Smooth muscle cell (in vitro differentiated cells): ENCODE data around the gene RERG. TPM values are rescaled to one million over a fixed set of nuclear protein-coding genes. Genes with fewer than 3 reads are reported as not detected.

Experiments
- DNase-seq: peaks from one replicate; lab custom pipeline; 2025; ENCODE audit not compliant: unreplicated experiment; lab: John Stamatoyannopoulos, UW
- H2AFZ ChIP-seq: fragments of 200-600 bp; sonication (generic); 2 replicates; pipeline ENCODE4 v1.6.0; 2016; ENCODE audit warnings: antibody characterized with exemption, low read depth, mild to moderate bottlenecking
- H3F3A ChIP-seq: fragments of 200-600 bp; sonication (generic); 2 replicates; pipeline ENCODE4 v1.6.0; 2017; ENCODE audit warnings: antibody characterized with exemption, low read depth
- H3K27ac ChIP-seq: fragments of 200-600 bp; sonication (generic); 2 replicates; pipeline ENCODE4 v1.5.1; 2016; ENCODE audit warnings: low read depth, mild to moderate bottlenecking
- H3K27me3 ChIP-seq: fragments of 200-600 bp; sonication (generic); 2 replicates; pipeline ENCODE4 v1.6.1; 2016; ENCODE audit warnings: low read depth, mild to moderate bottlenecking
- H3K36me3 ChIP-seq: fragments of 200-600 bp; sonication (generic); 2 replicates; pipeline ENCODE4 v1.5.1; 2016; ENCODE audit warnings: low read depth
- H3K4me1 ChIP-seq: fragments of 200-600 bp; sonication (generic); 2 replicates; pipeline ENCODE4 v1.5.1; 2016; ENCODE audit warnings: low read depth
- H3K4me2 ChIP-seq: fragments of 200-600 bp; sonication (generic); 2 replicates; pipeline ENCODE4 v1.6.0; 2016; ENCODE audit warnings: mild to moderate bottlenecking
- H3K4me3 ChIP-seq: fragments of 200-600 bp; sonication (generic); 2 replicates; pipeline ENCODE4 v1.5.1; 2016; ENCODE audit warnings: mild to moderate bottlenecking
- H3K79me2 ChIP-seq: fragments of 200-600 bp; sonication (generic); 2 replicates; pipeline ENCODE4 v1.6.0; 2016; ENCODE audit warnings: low read depth, mild to moderate bottlenecking
- H3K9ac ChIP-seq: fragments of 200-600 bp; sonication (generic); 2 replicates; pipeline ENCODE4 v1.6.0; 2016; ENCODE audit warnings: low read depth
- H3K9me3 ChIP-seq: fragments of 200-600 bp; sonication (generic); replicated peaks from 2 replicates; pipeline ENCODE4 v1.5.1; 2016; ENCODE audit warnings: low read depth
- H4K20me1 ChIP-seq: fragments of 200-600 bp; sonication (generic); 2 replicates; pipeline ENCODE4 v1.6.0; 2016; ENCODE audit warnings: low read depth
- CTCF ChIP-seq: fragments of 200-600 bp; sonication (generic); IDR thresholded peaks from 2 replicates; pipeline ENCODE4 v1.5.1; 2017; ENCODE audit warnings: borderline replicate concordance, mild to moderate bottlenecking, antibody characterized with exemption; ENCODE audit not compliant: insufficient read depth, poor library complexity, severe bottlenecking
- WGBS: methylation state at CpG from one replicate; pipeline ENCODE4 v1.1.7; 2016; ENCODE audit warnings: low lambda C conversion rate; 5-methylcytosine and 5-hydroxymethylcytosine counted together
- polyA plus RNA-seq: library from polyadenylated mRNA; unstranded; fragments of >200 nt; fragmentation: Nextera tagmentation; extraction: Ambion mirVana; gene quantifications from 2 replicates; pipeline ENCODE4 v1.2.1, GENCODE V29; 2016
- total RNA-seq: library from RNA; depleted of rRNA; stranded (reverse); fragments of >200 nt; gene quantifications from 2 replicates; pipeline ENCODE4 v1.2.3, GENCODE V29; 2014

RERG gene
- total and polyA plus RNA-seq, 2 experiments from 2014 or later = 0.04 TPM; not detected in 1

GRCh38 chr12:15216036-15216889 lies 5.0 kb downstream of the RERG start:
- Histone ChIP-seq H3K4me3 (no peak overlapping the region), H2AFZ (no peak overlapping the region), H3K4me1 (no peaks in the 10 kb centered on the region), H3K27me3 (peaks cover 6% of the 10 kb centered on the region), H3K79me2 (no peaks in the 10 kb centered on the region), H3K27ac (no peak overlapping the region), H3K9ac (no peak overlapping the region), H3K4me2 (no peak overlapping the region), H4K20me1 (no peaks in the 10 kb centered on the region), H3F3A (no peaks in the 10 kb centered on the region), H3K36me3 (no peaks in the 10 kb centered on the region), H3K9me3 (no peaks in the 10 kb centered on the region)
- WGBS = 57% methylated on average over 5 of the region's 5 CpGs
- DNase-seq = no peak
- TF ChIP-seq CTCF = no peak

GRCh38 chr12:15214851-15215601 lies 6.2 kb downstream of the RERG start:
- no peak overlapping the region for H3K4me2 ChIP-seq
- no peaks in the 10 kb centered on the region for H3F3A ChIP-seq
- no peak overlapping the region for H3K4me3 ChIP-seq
- H2AFZ ChIP-seq = no peak overlapping the region
- no peaks in the 10 kb centered on the region for H4K20me1 ChIP-seq
- no peaks in the 10 kb centered on the region for H3K9me3 ChIP-seq
- H3K27ac ChIP-seq = no peak overlapping the region
- H3K9ac ChIP-seq = no peak overlapping the region
- no peak for DNase-seq
- no peaks in the 10 kb centered on the region for H3K4me1 ChIP-seq
- 82% methylated on average over 6 of the region's 6 CpGs for WGBS
- no peaks in the 10 kb centered on the region for H3K79me2 ChIP-seq
- TF ChIP-seq CTCF = no peak
- no peaks in the 10 kb centered on the region for H3K27me3 ChIP-seq
- no peaks in the 10 kb centered on the region for H3K36me3 ChIP-seq

GRCh38 chr12:15212930-15213329 lies 8.3 kb downstream of the RERG start:
- Histone ChIP-seq H3K79me2 (no peaks in the 10 kb centered on the region), H3K36me3 (no peaks in the 10 kb centered on the region), H4K20me1 (no peaks in the 10 kb centered on the region), H3K4me3 (no peak overlapping the region), H3F3A (no peaks in the 10 kb centered on the region), H3K9ac (no peak overlapping the region), H2AFZ (no peak overlapping the region), H3K4me2 (no peak overlapping the region), H3K27ac (no peak overlapping the region), H3K27me3 (no peaks in the 10 kb centered on the region), H3K9me3 (no peaks in the 10 kb centered on the region), H3K4me1 (no peaks in the 10 kb centered on the region)
- TF ChIP-seq CTCF = no peak
- 89% methylated on average over 2 of the region's 2 CpGs for WGBS
- DNase-seq = no peak
